Stimulated activated CD4-positive, alpha-beta T cell treated with anti-CD3 and anti-CD28 coated beads, TNF-alpha, amount 100 ng/mL, for 48 hours (primary cell): ENCODE measurements around the gene HERPUD2.
"Not testable (repeated sequence)": the region's sequence is repeated elsewhere in the genome, so short reads cannot be mapped to it uniquely, and the experiment has no call there.

Source experiments
- DNase-seq, 3 donors: peaks; one replicate each; pipeline ENCODE4 v3.0.0-alpha.2; 2020; ENCODE audit warnings: low read depth in 3 of 3

The HERPUD2 gene

DNA sequence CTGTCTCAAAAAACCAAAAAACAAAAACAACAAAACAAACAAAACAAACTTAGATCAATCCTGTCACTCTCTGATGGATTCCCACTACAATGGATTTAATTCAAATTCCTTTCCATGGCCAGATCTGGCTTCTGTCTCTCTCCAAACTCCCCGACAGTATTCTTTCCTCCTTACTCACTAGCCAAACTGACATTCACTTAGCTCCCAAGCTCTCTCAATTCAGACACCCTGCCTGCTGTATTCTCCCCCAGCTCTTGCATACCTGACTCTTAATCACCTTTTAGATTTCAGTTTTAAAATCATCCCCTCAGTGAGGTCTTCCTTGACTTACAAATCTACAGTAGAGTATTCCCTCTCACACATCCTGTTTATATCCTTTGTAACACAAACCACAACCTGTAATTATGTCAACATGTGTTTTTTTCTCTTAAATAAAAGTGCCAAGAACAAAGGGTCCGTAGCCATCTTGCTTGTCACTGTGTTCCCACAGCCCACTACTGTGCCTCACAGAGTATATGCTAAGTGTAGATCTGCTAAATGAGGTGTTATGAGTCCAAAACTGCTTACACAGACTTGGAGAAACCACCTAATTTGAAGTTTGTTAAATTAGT is 14.4 kb downstream of the HERPUD2 start:
- DNase-seq, result no peak

GRCh38 chr7:35677582-35678356 is 17.2 kb downstream of the HERPUD2 start:
- no peak for DNase-seq

- DNase-seq, result no peak
Observed at GRCh38 chr7:35676211-35676610, 18.7 kb downstream of the HERPUD2 start.

- DNase-seq, result no peak
Observed at GRCh38 chr7:35670856-35671569, 23.9 kb downstream of the HERPUD2 start.

DNA sequence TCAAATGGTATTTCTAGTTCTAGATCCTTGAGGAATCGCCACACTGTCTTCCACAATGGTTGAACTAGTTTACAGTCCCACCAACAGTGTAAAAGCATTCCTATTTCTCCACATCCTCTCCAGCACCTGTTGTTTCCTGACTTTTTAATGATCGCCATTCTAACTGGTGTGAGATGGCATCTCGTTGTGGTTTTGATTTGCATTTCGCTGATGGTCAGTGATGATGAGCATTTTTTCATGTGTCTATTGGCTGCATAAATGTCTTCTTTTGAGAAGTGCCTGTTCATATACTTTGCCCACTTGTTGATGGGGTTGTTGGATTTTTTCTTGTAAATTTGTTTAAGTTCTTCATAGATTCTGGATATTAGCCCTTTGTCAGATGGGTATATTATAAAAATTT is 34.5 kb downstream of the HERPUD2 start:
- not testable (repeated sequence) for DNase-seq

DNA sequence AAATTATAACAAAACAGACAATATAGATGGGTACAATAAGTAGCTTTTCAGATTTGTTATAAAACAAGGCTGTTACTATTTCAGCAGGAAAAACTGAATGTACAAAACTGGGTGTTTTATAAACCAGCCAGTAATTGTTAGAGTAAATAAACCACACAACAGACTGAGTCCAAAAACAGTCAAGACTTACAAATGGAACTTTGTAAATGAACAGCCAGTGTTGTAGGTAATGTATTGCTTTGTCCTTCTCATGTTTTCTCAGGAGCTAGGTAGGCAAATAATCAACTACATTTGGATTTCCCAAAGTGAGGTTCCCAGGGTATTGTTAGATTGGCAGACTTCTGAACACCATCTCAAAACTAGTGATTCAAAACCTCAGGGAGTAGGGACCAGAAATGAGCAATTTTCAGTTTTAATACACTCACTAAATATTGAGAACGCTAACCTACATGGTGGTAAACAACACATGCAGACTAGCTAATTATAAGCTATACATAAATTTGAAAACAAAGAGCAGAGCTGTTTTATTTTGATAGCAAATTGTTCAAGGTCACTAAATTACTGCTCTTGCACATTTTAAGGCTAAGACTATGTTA is 36.2 kb downstream of the HERPUD2 start:
- no peak for DNase-seq

GRCh38 chr7:35657125-35657524 is 37.8 kb downstream of the HERPUD2 start:
- DNase-seq, result no peak

DNA sequence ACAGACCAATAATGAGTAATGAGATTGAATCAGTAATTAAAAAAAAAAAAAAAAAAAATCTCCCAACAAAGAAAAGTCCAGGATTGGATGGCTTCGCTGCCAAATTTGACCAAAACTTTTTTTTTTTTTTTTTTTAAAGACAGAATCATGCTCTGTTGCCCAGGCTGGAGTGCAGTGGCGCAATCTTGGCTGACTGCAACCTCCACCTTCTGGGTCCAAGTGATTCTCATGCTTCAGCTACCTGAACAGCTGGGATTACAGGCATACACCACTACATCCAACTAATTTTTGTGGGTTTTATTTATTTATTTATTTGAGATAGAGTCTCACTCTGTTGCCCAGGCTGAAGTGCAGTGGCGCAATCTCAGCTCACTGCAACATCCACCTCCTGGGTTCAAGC is 40.4 kb downstream of the HERPUD2 start:
- DNase-seq, result not testable (repeated sequence)

GRCh38 chr7:35652124-35652523 is 42.8 kb downstream of the HERPUD2 start:
- no peak for DNase-seq

GRCh38 chr7:35650751-35651150 is 44.2 kb downstream of the HERPUD2 start:
- DNase-seq, result no peak

GRCh38 chr7:35649711-35650110 is 45.2 kb downstream of the HERPUD2 start:
- DNase-seq, result no peak

- no peak for DNase-seq
Observed at GRCh38 chr7:35648367-35648766, 46.6 kb downstream of the HERPUD2 start.

GRCh38 chr7:35647171-35647574 is 47.8 kb downstream of the HERPUD2 start:
- DNase-seq, result no peak

- DNase-seq, result no peak
Observed at GRCh38 chr7:35646289-35647023, 48.5 kb downstream of the HERPUD2 start.

DNA sequence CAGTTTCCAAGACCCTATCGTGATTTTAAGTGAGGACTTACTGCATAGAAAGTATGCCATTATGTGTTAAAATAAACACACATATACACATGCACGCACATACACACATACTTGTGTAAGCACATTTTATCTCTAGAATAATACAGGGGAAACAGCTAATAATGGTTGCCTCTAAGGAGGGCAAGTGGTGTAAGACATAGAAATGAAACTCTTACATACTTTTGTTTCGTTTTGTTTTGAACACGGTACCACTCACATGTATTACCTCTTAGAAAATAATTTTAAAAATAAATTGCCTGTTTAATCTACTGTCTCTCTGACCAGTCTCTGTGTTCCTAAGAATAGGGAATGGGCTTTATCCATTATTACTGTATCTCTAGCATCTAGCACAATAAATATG is 49.2 kb downstream of the HERPUD2 start:
- no peak for DNase-seq

GRCh38 chr7:35630024-35630972 is 64.6 kb downstream of the HERPUD2 start:
- DNase-seq, result no peak

- peak in 2 of 3 donors; percentile 10 to 11 for DNase-seq
Observed at GRCh38 chr7:35624299-35625186, 70.4 kb downstream of the HERPUD2 start.

DNA sequence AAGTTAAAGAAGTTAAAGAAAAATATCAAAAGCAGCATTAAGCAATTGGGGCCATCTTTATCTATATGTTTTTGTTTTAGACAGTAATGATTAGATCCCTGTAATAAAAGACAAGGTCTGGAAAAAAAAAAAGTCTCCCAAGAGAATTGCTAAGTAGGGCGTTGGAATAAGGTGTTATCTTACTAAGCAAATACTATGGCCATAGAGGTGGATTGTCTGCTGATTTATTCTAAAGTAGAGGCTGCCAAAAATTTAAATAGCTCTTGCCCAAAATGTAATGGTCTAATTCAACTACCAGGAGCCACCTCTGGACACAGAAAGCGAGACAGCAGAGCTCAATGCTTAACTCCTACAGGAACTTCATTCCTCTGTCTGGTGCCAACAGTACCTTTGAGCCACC is 71.6 kb downstream of the HERPUD2 start:
- no peak for DNase-seq

DNA sequence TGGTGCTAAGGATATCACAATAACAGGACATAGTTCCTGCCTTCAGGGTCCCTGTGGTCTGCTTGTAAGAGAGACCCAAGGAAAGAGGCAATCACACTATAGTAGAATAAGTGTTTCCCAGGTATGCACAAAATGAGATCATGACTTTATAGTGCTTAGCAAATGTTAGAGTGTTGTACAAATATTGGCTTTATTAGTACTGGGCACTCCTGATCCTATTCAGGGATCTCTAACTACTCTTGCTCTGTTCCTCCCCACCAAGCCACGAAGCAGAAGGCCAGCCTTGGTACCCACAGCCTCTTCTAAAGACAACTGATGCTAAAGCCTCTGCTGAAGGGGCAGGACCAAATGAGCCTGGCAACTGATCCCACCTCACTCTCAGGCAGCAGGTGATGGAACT is 75.1 kb downstream of the HERPUD2 start:
- no peak for DNase-seq

DNA sequence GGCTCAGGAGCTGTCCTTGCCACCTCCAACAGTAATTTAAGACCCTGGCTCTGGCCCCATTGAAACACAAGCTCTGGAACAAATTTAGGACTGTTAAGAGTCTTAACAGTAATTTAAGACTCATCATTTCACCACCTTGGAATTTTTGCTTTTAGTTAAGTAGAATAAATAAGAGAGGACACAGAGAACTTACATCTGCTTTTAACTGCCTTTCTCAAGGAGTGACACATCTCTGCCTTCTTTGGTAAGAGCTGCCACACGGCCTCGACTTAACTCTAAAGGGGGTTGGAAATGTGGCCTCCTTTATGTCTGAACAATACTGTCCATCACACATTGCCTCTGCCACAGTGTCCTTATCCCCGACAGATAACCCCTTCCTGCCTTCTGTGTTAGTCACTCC is 77.9 kb downstream of the HERPUD2 start:
- no peak for DNase-seq
